HEK293 (cell line): ENCODE results near the gene EXOSC5.

Experiments
- HOXC10 ChIP-seq: sonication (generic); formaldehyde crosslinking; IDR thresholded peaks from 2 replicates; pipeline ENCODE4 v1.8.1; 2023; ENCODE audit warnings: mild to moderate bottlenecking, missing genetic modification reagents
- KLF7 ChIP-seq: fragments of 450-650 bp; formaldehyde crosslinking; IDR thresholded peaks from 2 replicates; pipeline ENCODE4 v1.5.1; 2016; ENCODE audit warnings: missing biosample characterization, missing genetic modification characterization, borderline replicate concordance
- OSR2 ChIP-seq: fragments of 450-650 bp; formaldehyde crosslinking; IDR thresholded peaks from 2 replicates; pipeline ENCODE4 v1.5.1; 2016; ENCODE audit warnings: missing biosample characterization, missing genetic modification characterization
- OVOL3 ChIP-seq: fragments of 450-650 bp; formaldehyde crosslinking; IDR thresholded peaks from 2 replicates; pipeline ENCODE4 v1.5.1; 2016; ENCODE audit warnings: missing biosample characterization, missing genetic modification characterization
- ZBTB20 ChIP-seq: fragments of 450-650 bp; formaldehyde crosslinking; IDR thresholded peaks from 2 replicates; pipeline ENCODE4 v1.5.1; 2016; ENCODE audit warnings: missing biosample characterization, missing genetic modification characterization
- ZBTB8A ChIP-seq: fragments of 450-650 bp; formaldehyde crosslinking; IDR thresholded peaks from 2 replicates; pipeline ENCODE4 v1.5.1; 2016; ENCODE audit warnings: missing biosample characterization, missing genetic modification characterization
- ZFHX2 ChIP-seq: fragments of 450-650 bp; formaldehyde crosslinking; conservative IDR thresholded peaks from 2 replicates; pipeline ENCODE4 v1.5.1; 2016; ENCODE audit warnings: missing biosample characterization, missing genetic modification characterization
- ZNF157 ChIP-seq: fragments of 450-650 bp; formaldehyde crosslinking; IDR thresholded peaks from 2 replicates; pipeline ENCODE4 v1.5.1; 2016; ENCODE audit warnings: missing biosample characterization, missing genetic modification characterization
- ZNF175 ChIP-seq: fragments of 450-650 bp; formaldehyde crosslinking; IDR thresholded peaks from 2 replicates; pipeline ENCODE4 v1.5.1; 2016; ENCODE audit warnings: missing biosample characterization, missing genetic modification characterization
- ZNF223 ChIP-seq: fragments of 450-650 bp; formaldehyde crosslinking; IDR thresholded peaks from 2 replicates; pipeline ENCODE4 v1.5.1; 2016; ENCODE audit warnings: missing biosample characterization, missing genetic modification characterization
- ZNF248 ChIP-seq: fragments of 450-650 bp; formaldehyde crosslinking; IDR thresholded peaks from 2 replicates; pipeline ENCODE4 v1.5.1; 2017; ENCODE audit warnings: missing biosample characterization, missing genetic modification characterization
- ZNF292 ChIP-seq: fragments of 450-650 bp; formaldehyde crosslinking; IDR thresholded peaks from 2 replicates; pipeline ENCODE4 v1.5.1; 2016; ENCODE audit warnings: low read depth, missing biosample characterization, missing genetic modification characterization, borderline replicate concordance
- ZNF335 ChIP-seq: fragments of 450-650 bp; formaldehyde crosslinking; conservative IDR thresholded peaks from 2 replicates; pipeline ENCODE4 v1.5.1; 2016; ENCODE audit warnings: missing biosample characterization, missing genetic modification characterization
- ZNF354C ChIP-seq: fragments of 450-650 bp; formaldehyde crosslinking; IDR thresholded peaks from 2 replicates; pipeline ENCODE4 v1.5.1; 2016; ENCODE audit warnings: missing biosample characterization, missing genetic modification characterization, low read depth, borderline replicate concordance
- ZNF37A ChIP-seq: fragments of 450-650 bp; IDR thresholded peaks from 2 replicates; pipeline ENCODE4 v1.5.1; 2018; ENCODE audit warnings: missing biosample characterization, missing genetic modification characterization
- ZNF404 ChIP-seq: fragments of 450-650 bp; formaldehyde crosslinking; IDR thresholded peaks from 2 replicates; pipeline ENCODE4 v1.5.1; 2017; ENCODE audit warnings: missing biosample characterization, missing genetic modification characterization
- ZNF626 ChIP-seq: fragments of 450-650 bp; sonication (Bioruptor Pico); formaldehyde crosslinking; IDR thresholded peaks from 2 replicates; pipeline ENCODE4 v1.5.1; 2018; ENCODE audit warnings: missing biosample characterization, missing genetic modification characterization, inconsistent platforms
- ZNF785 ChIP-seq: fragments of 450-650 bp; formaldehyde crosslinking; IDR thresholded peaks from 2 replicates; pipeline ENCODE4 v1.5.1; 2016; ENCODE audit warnings: missing biosample characterization, missing genetic modification characterization
- TF ChIP-seq, protein P1 (sequence below): fragments of 450-650 bp; formaldehyde crosslinking; conservative IDR thresholded peaks from 2 replicates; pipeline ENCODE4 v1.5.1; 2016; ENCODE audit warnings: low read depth, missing biosample characterization, missing genetic modification characterization
- TF ChIP-seq, protein P2 (sequence below): fragments of 450-650 bp; formaldehyde crosslinking; IDR thresholded peaks from 2 replicates; pipeline ENCODE4 v1.5.1; 2016; ENCODE audit warnings: missing biosample characterization, missing genetic modification characterization
- TF ChIP-seq, protein P3 (sequence below): fragments of 450-650 bp; formaldehyde crosslinking; IDR thresholded peaks from 2 replicates; pipeline ENCODE4 v1.5.1; 2017; ENCODE audit warnings: missing biosample characterization, mild to moderate bottlenecking, missing genetic modification characterization, moderate library complexity

The EXOSC5 gene

DNA sequence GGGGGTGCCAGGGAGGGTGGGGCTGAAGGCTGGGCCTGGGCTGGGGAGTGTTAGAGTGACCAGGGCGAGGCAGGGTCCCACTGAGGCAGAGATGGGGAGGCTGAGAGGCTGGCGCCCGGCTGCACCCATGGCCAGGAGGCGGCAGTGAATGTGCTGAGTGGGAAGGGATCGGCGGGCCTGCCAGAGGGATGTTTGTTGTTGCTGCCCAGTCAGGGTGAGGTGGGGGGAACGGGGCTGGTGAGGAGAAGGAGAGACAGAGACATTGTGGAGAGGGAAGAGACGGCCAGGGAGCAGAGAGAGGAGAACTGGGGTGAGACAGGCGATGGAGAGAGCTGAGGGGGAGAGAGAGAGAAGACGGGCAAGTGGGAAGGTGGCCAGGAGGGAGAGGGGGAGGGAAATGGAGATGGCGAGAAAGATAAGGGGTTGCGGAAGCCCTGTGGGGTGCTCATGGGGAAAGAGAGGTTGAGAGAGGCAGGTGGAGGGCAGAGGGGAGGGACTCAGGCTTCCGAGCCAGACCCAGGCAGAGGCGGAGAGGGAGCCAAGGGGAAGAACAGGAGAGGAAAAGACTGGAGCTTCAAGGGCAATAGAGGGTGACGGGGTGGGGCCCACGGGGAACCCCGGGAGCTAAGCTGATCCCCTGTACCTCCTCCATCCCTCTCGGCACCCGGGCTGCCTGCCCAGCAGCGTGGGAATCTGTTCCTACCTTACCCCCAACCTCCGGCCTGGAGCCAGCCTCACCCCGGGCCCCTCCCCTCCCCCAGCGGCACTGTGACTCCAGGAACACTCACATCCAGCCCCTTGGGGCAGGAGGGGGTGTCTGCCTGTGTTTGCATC, 30.7 kb upstream of the EXOSC5 start (continued):
- TF ChIP-seq ZNF785 (tag by site-specific recombination): peak; percentile 66; the same call in 1 of the 2 replicates
- TF ChIP-seq, protein P1, sequence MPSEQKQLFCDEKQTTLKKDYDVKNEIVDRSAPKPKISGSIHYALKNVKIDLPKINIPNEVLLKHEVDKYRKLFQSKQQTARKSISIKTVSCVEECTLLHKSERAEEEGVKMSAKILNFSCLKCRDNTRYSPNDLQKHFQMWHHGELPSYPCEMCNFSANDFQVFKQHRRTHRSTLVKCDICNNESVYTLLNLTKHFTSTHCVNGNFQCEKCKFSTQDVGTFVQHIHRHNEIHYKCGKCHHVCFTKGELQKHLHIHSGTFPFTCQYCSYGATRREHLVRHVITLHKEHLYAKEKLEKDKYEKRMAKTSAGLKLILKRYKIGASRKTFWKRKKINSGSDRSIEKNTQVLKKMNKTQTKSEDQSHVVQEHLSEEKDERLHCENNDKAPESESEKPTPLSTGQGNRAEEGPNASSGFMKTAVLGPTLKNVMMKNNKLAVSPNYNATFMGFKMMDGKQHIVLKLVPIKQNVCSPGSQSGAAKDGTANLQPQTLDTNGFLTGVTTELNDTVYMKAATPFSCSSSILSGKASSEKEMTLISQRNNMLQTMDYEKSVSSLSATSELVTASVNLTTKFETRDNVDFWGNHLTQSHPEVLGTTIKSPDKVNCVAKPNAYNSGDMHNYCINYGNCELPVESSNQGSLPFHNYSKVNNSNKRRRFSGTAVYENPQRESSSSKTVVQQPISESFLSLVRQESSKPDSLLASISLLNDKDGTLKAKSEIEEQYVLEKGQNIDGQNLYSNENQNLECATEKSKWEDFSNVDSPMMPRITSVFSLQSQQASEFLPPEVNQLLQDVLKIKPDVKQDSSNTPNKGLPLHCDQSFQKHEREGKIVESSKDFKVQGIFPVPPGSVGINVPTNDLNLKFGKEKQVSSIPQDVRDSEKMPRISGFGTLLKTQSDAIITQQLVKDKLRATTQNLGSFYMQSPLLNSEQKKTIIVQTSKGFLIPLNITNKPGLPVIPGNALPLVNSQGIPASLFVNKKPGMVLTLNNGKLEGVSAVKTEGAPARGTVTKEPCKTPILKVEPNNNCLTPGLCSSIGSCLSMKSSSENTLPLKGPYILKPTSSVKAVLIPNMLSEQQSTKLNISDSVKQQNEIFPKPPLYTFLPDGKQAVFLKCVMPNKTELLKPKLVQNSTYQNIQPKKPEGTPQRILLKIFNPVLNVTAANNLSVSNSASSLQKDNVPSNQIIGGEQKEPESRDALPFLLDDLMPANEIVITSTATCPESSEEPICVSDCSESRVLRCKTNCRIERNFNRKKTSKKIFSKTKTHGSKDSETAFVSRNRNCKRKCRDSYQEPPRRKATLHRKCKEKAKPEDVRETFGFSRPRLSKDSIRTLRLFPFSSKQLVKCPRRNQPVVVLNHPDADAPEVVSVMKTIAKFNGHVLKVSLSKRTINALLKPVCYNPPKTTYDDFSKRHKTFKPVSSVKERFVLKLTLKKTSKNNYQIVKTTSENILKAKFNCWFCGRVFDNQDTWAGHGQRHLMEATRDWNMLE (tag by site-specific recombination): no peak
- no peak for TF ChIP-seq ZNF223 (tag by site-specific recombination)
- no peak for TF ChIP-seq ZNF354C (tag by site-specific recombination)
- no peak for TF ChIP-seq ZNF248 (tag by site-specific recombination)
- TF ChIP-seq OSR2 (tag by site-specific recombination): no peak
- no peak for TF ChIP-seq ZNF157
- no peak for TF ChIP-seq ZNF404 (tag by site-specific recombination)
- no peak for TF ChIP-seq HOXC10 (CRISPR knock-in tag)
- no peak for TF ChIP-seq ZNF175 (tag by site-specific recombination)
- TF ChIP-seq ZNF626 (tag by site-specific recombination): no peak
- no peak for TF ChIP-seq KLF7 (tag by site-specific recombination)
- no peak for TF ChIP-seq ZNF335 (tag by site-specific recombination)
- peak; percentile 71 for TF ChIP-seq ZFHX2
- peak; percentile 21; the same call in 1 of the 2 replicates for TF ChIP-seq ZBTB8A (tag by site-specific recombination)
- TF ChIP-seq, protein P2, sequence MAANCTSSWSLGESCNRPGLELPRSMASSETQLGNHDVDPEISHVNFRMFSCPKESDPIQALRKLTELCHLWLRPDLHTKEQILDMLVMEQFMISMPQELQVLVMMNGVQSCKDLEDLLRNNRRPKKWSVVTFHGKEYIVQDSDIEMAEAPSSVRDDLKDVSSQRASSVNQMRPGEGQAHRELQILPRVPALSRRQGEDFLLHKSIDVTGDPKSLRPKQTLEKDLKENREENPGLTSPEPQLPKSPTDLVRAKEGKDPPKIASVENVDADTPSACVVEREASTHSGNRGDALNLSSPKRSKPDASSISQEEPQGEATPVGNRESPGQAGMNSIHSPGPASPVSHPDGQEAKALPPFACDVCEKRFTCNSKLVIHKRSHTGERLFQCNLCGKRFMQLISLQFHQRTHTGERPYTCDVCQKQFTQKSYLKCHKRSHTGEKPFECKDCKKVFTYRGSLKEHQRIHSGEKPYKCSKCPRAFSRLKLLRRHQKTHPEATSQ (tag by site-specific recombination): no peak
- TF ChIP-seq ZBTB20 (tag by site-specific recombination): no peak
- TF ChIP-seq ZNF37A: no peak
- TF ChIP-seq ZNF292 (tag by site-specific recombination): no peak
- TF ChIP-seq, protein P3, sequence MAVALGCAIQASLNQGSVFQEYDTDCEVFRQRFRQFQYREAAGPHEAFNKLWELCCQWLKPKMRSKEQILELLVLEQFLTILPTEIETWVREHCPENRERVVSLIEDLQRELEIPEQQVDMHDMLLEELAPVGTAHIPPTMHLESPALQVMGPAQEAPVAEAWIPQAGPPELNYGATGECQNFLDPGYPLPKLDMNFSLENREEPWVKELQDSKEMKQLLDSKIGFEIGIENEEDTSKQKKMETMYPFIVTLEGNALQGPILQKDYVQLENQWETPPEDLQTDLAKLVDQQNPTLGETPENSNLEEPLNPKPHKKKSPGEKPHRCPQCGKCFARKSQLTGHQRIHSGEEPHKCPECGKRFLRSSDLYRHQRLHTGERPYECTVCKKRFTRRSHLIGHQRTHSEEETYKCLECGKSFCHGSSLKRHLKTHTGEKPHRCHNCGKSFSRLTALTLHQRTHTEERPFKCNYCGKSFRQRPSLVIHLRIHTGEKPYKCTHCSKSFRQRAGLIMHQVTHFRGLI (tag by site-specific recombination): no peak
- TF ChIP-seq OVOL3 (tag by site-specific recombination): no peak
